ENCODE results near the gene TCF23.

DNA sequence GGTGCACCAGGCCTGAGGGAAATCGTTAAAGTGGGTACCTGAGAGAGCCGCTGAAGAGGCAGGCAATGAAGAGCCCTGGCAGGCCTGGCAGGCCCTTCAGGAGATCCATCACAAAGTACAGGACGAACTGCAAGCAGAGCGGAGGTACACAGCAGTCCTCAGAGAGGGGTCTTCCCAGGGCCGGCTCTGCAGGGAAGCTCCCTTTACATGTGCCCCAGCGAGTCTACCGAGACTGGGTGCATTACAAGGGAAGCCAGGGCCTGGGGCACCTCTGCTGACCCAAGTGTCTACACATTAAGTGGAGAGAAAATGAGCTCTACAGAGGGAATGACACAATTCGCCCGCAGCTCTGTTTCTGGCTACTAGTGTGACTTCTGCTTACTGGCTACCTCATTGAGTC, 54.9 kb downstream of the TCF23 start:
- TF ChIP-seq SP1 (CRISPR knock-in tag; conservative IDR thresholded peaks at IDR 0.05), result no peak
- TF ChIP-seq ETV6 (CRISPR knock-in tag; IDR thresholded peaks at IDR 0.05), result no peak
- TF ChIP-seq, protein P1, sequence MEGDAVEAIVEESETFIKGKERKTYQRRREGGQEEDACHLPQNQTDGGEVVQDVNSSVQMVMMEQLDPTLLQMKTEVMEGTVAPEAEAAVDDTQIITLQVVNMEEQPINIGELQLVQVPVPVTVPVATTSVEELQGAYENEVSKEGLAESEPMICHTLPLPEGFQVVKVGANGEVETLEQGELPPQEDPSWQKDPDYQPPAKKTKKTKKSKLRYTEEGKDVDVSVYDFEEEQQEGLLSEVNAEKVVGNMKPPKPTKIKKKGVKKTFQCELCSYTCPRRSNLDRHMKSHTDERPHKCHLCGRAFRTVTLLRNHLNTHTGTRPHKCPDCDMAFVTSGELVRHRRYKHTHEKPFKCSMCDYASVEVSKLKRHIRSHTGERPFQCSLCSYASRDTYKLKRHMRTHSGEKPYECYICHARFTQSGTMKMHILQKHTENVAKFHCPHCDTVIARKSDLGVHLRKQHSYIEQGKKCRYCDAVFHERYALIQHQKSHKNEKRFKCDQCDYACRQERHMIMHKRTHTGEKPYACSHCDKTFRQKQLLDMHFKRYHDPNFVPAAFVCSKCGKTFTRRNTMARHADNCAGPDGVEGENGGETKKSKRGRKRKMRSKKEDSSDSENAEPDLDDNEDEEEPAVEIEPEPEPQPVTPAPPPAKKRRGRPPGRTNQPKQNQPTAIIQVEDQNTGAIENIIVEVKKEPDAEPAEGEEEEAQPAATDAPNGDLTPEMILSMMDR (IDR thresholded peaks at IDR 0.05), result no peak
- TF ChIP-seq NFE2L1 (CRISPR knock-in tag; IDR thresholded peaks at IDR 0.05), result no peak
- TF ChIP-seq, protein P2, sequence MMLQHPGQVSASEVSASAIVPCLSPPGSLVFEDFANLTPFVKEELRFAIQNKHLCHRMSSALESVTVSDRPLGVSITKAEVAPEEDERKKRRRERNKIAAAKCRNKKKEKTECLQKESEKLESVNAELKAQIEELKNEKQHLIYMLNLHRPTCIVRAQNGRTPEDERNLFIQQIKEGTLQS (CRISPR knock-in tag; conservative IDR thresholded peaks at IDR 0.05), result no peak
- TF ChIP-seq, protein P3, sequence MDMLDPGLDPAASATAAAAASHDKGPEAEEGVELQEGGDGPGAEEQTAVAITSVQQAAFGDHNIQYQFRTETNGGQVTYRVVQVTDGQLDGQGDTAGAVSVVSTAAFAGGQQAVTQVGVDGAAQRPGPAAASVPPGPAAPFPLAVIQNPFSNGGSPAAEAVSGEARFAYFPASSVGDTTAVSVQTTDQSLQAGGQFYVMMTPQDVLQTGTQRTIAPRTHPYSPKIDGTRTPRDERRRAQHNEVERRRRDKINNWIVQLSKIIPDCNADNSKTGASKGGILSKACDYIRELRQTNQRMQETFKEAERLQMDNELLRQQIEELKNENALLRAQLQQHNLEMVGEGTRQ (CRISPR knock-in tag; IDR thresholded peaks at IDR 0.05), result no peak
- no peak for TF ChIP-seq SMAD3 (CRISPR knock-in tag; IDR thresholded peaks at IDR 0.05; ENCODE audit: borderline replicate concordance)
- no peak for TF ChIP-seq NFYB (CRISPR knock-in tag; conservative IDR thresholded peaks at IDR 0.05; ENCODE audit: low read depth)
- TF ChIP-seq, protein P4, sequence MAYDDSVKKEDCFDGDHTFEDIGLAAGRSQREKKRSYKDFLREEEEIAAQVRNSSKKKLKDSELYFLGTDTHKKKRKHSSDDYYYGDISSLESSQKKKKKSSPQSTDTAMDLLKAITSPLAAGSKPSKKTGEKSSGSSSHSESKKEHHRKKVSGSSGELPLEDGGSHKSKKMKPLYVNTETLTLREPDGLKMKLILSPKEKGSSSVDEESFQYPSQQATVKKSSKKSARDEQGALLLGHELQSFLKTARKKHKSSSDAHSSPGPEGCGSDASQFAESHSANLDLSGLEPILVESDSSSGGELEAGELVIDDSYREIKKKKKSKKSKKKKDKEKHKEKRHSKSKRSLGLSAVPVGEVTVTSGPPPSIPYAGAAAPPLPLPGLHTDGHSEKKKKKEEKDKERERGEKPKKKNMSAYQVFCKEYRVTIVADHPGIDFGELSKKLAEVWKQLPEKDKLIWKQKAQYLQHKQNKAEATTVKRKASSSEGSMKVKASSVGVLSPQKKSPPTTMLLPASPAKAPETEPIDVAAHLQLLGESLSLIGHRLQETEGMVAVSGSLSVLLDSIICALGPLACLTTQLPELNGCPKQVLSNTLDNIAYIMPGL (CRISPR knock-in tag; IDR thresholded peaks at IDR 0.05), result no peak
- TF ChIP-seq MYBL2 (CRISPR knock-in tag; IDR thresholded peaks at IDR 0.05), result no peak
